Prostate gland (tissue), 2 donors: Measurements from ENCODE around the gene STARD4. TPM values are rescaled to one million over a fixed set of nuclear protein-coding genes. Genes with fewer than 3 reads are reported as not detected.

Source experiments
- DNase-seq: peaks from one replicate; pipeline ENCODE4 v3.0.0-alpha.2; 2019; ENCODE audit warnings: low spot score
- H3K27ac ChIP-seq, 2 donors: fragments of 200-600 bp; sonication (generic); 2 replicates each; pipeline ENCODE4 v1.5.1; 2017 to 2019
- H3K27me3 ChIP-seq: fragments of 200-600 bp; sonication (generic); replicated peaks from 2 replicates; pipeline ENCODE4 v1.5.1; 2019; ENCODE audit not compliant: insufficient read depth
- H3K36me3 ChIP-seq, 2 donors: fragments of 200-600 bp; sonication (generic); 1 replicate in 1 of 2; 2 replicates in 1 of 2; pipeline versions ENCODE4 v1.5.1 to v1.8.1; 2017 to 2019
- H3K4me1 ChIP-seq: fragments of 200-600 bp; sonication (generic); replicated peaks from 2 replicates; pipeline ENCODE4 v1.5.1; 2019
- H3K4me3 ChIP-seq, 2 donors: fragments of 200-600 bp; sonication (generic); 2 replicates each; pipeline ENCODE4 v1.5.1; 2017 to 2019
- H3K9me3 ChIP-seq: fragments of 200-600 bp; sonication (generic); 2 replicates; pipeline ENCODE4 v1.5.1; 2017
- CTCF ChIP-seq, 4 experiments: fragments of 200-600 bp in 2 of 4; fragments of 450-650 bp in 2 of 4; sonication (generic) in 2 of 4; IDR thresholded peaks; 1 replicate in 3 of 4; 2 replicates in 1 of 4; pipeline ENCODE4 v1.5.1; 2016 to 2019; ENCODE audit warnings: antibody characterized with exemption in 4 of 4, mild to moderate bottlenecking in 2 of 4, moderate library complexity in 2 of 4
- POLR2A ChIP-seq: fragments of 450-650 bp; IDR thresholded peaks from one replicate; pipeline ENCODE4 v1.6.1; 2016; ENCODE audit warnings: antibody characterized with exemption, mild to moderate bottlenecking
- POLR2AphosphoS5 ChIP-seq: sonication (generic); formaldehyde crosslinking; IDR thresholded peaks from one replicate; pipeline ENCODE4 v1.6.1; 2017; ENCODE audit warnings: antibody characterized with exemption
- WGBS: methylation state at CpG from one replicate; pipeline ENCODE4 v1.1.5; 2018; 5-methylcytosine and 5-hydroxymethylcytosine counted together
- intact Hi-C: fragments of 100-400 bp; cut with DNase I; formaldehyde crosslinking; loops from one replicate; pipeline ENCODE4 v1.14.2; 2022
- total RNA-seq, 2 donors: library from RNA; depleted of rRNA; stranded (reverse); fragments of >200 nt; gene quantifications; one replicate each; pipeline ENCODE4 v1.1.0, GENCODE V29; 2016

Gene STARD4
- total RNA-seq, 2 donors from 2014 or later, result 12.1 to 13.4 TPM

GRCh38 chr5:111556501-111556900, 44.2 kb upstream of the STARD4 start:
- DNase-seq, result no peak
- TF ChIP-seq CTCF (IDR thresholded peaks at IDR 0.05), result no peak
- no peak for TF ChIP-seq POLR2A
- TF ChIP-seq POLR2AphosphoS5, result no peak
- 59% methylated on average over 3 of the region's 3 CpGs for WGBS
- Histone ChIP-seq H3K9me3 (no peaks in the 10 kb centered on the region), H3K27me3 (no peaks in the 10 kb centered on the region), H3K27ac (no peak overlapping the region), H3K36me3 (no peaks in the 10 kb centered on the region), H3K4me1 (no peaks in the 10 kb centered on the region), H3K4me3 (no peak overlapping the region)
- intact Hi-C loops, result loop anchor here (10.0 kb wide), 1 partner anchor 198 kb away; the partner anchor contains the start of gene NREP

- Histone ChIP-seq H3K36me3 (no peaks in the 10 kb centered on the region), H3K27me3 (no peaks in the 10 kb centered on the region), H3K4me3 (no peak overlapping the region), H3K9me3 (no peaks in the 10 kb centered on the region), H3K4me1 (no peaks in the 10 kb centered on the region), H3K27ac (no peak overlapping the region)
- TF ChIP-seq POLR2AphosphoS5 (no peak), POLR2A (no peak), CTCF (IDR thresholded peaks at IDR 0.05) (no peak)
- 92% methylated on average over 1 of the region's 1 CpG for WGBS
- intact Hi-C loops, result loop anchor here (10.0 kb wide), 1 partner anchor 199 kb away; the partner anchor contains the start of gene NREP
- DNase-seq, result no peak
Measured at GRCh38 chr5:111555760-111556159, 43.4 kb upstream of the STARD4 start.

GRCh38 chr5:111553868-111554267, 41.5 kb upstream of the STARD4 start:
- intact Hi-C loops, result loop anchor here (10.0 kb wide), 1 partner anchor 201 kb away; the partner anchor contains the start of gene NREP
- 0% methylated on average over 1 of the region's 1 CpG for WGBS

GRCh38 chr5:111552896-111553295, 40.6 kb upstream of the STARD4 start:
- no peak for DNase-seq
- TF ChIP-seq CTCF (IDR thresholded peaks at IDR 0.05), result no peak
- TF ChIP-seq POLR2AphosphoS5, result no peak
- no peak for TF ChIP-seq POLR2A
- Histone ChIP-seq H3K27me3 (no peaks in the 10 kb centered on the region), H3K4me1 (no peaks in the 10 kb centered on the region), H3K36me3 (no peaks in the 10 kb centered on the region), H3K4me3 (no peak overlapping the region), H3K27ac (no peak overlapping the region), H3K9me3 (no peaks in the 10 kb centered on the region)
- WGBS, result 96% methylated on average over 1 of the region's 1 CpG
- intact Hi-C loops, result loop anchor here (10.0 kb wide), 1 partner anchor 202 kb away; the partner anchor contains the start of gene NREP

More at GRCh38 chr5:111553868-111554267, 41.5 kb upstream of the STARD4 start:
- Histone ChIP-seq H3K4me1 (no peaks in the 10 kb centered on the region), H3K27me3 (no peaks in the 10 kb centered on the region), H3K9me3 (no peaks in the 10 kb centered on the region), H3K27ac (no peak overlapping the region), H3K36me3 (no peaks in the 10 kb centered on the region), H3K4me3 (no peak overlapping the region)
- TF ChIP-seq POLR2AphosphoS5, result no peak
- no peak for TF ChIP-seq POLR2A
- TF ChIP-seq CTCF (IDR thresholded peaks at IDR 0.05), result no peak
- no peak for DNase-seq

- Histone ChIP-seq H3K4me1 (no peaks in the 10 kb centered on the region), H3K27ac (no peak overlapping the region), H3K4me3 (no peak overlapping the region), H3K27me3 (no peaks in the 10 kb centered on the region), H3K9me3 (no peaks in the 10 kb centered on the region), H3K36me3 (no peaks in the 10 kb centered on the region)
- WGBS, result 99% methylated on average over 2 of the region's 2 CpGs
- no peak for TF ChIP-seq POLR2A
- TF ChIP-seq CTCF (IDR thresholded peaks at IDR 0.05), result no peak
- TF ChIP-seq POLR2AphosphoS5, result no peak
- no peak for DNase-seq
- intact Hi-C loops, result loop anchor here (10.0 kb wide), 1 partner anchor 202 kb away; the partner anchor contains the start of gene NREP
Measured at GRCh38 chr5:111552492-111552891, 40.2 kb upstream of the STARD4 start.
